Activated CD4-positive, alpha-beta T cell treated with anti-CD3 and anti-CD28 coated beads, Interleukin-2, amount 50 U/mL, for 24 hours (primary cell): ENCODE measurements around the gene RBFOX2.

ENCODE experiments used
- DNase-seq, 2 donors: peaks; one replicate each; pipeline ENCODE4 v3.0.0-alpha.2; 2020; ENCODE audit warnings: low read depth in 1 of 2, low spot score in 1 of 2

Gene RBFOX2

GRCh38 chr22:35978201-35978600 is 50.4 kb downstream of the RBFOX2 start:
- DNase-seq: no peak

- DNase-seq: no peak
Observed at GRCh38 chr22:35977136-35977535, 51.5 kb downstream of the RBFOX2 start.

DNA sequence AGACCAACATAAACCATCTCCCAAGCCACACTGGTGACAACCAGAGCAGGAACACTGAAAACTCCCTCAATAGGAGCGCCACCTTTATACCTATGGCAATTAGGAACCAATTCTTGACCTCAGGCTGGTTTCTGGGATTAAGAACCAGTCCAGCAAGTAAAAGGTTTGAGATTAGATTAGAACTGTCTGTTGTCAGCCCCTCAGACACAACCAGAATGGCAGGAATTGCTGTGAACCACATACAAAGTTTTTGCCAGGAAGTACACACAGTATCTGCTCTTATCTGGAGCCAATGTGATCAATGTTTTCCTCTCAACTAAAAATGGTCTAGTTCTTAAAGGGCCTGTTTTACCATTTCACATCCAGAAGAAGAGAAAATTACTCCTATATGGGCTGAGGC is 55.2 kb downstream of the RBFOX2 start:
- DNase-seq: no peak

DNA sequence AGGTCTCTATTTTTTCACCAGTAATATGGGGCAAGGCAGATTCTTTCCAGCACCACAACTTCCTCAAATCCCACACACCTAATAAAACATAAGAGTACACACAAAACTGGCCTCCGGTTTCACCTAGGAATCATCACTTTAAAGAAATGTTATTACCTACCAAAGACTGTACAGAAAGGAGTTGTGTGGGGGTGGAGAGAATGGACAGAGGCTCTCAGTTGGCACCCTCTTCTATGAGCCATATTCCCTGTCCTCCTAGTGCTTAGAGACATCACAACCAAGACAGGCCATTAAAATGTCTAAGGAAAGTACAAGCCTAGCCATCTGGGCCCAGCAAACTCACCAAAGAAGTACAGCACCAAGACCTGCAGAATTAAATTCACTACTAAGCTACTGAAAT is 56.1 kb downstream of the RBFOX2 start:
- no peak for DNase-seq

GRCh38 chr22:35971456-35972119 is 57.0 kb downstream of the RBFOX2 start:
- DNase-seq: no peak

- no peak for DNase-seq
Observed at GRCh38 chr22:35970616-35971455, 57.8 kb downstream of the RBFOX2 start.

DNA sequence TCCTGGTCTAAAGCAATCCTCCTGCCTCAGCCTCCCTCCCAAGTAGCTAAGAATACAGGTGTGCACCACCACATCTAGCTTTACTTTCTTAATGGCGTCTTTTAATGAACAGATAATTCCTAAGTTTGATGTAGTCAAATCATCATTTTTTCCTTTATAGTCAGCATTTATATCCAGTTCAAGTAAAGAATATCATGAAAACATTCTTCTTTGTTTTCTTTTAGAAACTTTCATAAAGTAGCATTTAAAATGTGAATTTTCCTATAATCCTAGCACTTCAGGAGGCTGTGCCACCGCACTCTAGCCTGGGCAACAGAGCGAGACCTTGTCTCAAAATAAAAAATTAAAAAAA is 61.6 kb downstream of the RBFOX2 start:
- no peak for DNase-seq

DNA sequence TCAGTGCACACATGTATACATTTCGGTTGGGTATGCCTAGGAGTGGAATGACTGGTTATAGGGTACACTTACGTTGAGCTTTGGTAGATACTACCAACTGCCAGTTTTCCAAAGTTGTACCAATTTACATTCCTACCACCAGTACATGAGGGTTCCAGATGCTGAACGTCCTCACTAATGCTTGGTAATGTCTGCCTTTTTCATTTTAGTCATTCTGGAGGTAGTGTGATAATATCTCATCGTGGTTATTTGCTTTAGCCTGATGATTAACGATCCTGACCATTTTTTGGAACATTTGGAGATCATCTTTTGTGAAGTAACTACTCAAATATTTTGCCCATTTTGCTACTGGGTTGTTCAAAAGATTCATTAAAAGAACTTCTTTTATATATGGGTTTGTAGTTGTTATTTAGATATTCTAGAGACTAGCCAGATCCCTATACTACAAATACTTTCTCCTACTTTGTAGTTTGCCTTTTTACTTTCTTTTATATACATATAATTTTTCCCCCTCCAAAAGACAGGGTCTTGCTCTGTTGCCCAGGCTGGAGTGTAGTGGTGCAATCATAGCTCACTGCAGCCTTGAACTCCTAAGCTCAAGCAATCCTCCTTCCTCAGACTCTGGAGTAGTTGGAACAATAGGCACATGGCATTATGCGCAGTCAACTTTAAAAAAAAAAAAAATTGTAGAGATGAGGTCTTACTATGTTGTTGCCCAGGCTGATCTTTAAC is 62.1 kb downstream of the RBFOX2 start:
- DNase-seq: no peak

GRCh38 chr22:35963237-35963810 is 65.3 kb downstream of the RBFOX2 start:
- no peak for DNase-seq

- DNase-seq: no peak
Observed at GRCh38 chr22:35961480-35962295, 66.9 kb downstream of the RBFOX2 start.

DNA sequence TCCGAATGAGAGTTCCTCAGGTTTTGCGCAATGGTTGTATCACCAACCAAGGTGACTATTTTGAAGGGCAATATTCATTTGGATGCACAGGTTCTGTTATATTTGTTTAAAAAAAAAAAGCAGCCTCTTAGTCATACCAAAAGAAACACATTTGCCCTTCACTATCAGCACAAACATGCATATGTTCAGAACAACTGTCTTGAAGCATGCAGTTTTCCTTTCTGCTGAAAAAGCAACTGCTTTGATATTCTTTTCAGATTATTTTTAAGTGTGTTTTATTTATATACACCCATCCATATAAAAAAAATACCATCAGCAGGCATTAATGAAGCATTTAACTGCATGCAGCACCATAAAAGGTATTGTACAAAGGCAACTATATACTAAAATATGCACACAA is 67.8 kb downstream of the RBFOX2 start:
- DNase-seq: no peak

DNA sequence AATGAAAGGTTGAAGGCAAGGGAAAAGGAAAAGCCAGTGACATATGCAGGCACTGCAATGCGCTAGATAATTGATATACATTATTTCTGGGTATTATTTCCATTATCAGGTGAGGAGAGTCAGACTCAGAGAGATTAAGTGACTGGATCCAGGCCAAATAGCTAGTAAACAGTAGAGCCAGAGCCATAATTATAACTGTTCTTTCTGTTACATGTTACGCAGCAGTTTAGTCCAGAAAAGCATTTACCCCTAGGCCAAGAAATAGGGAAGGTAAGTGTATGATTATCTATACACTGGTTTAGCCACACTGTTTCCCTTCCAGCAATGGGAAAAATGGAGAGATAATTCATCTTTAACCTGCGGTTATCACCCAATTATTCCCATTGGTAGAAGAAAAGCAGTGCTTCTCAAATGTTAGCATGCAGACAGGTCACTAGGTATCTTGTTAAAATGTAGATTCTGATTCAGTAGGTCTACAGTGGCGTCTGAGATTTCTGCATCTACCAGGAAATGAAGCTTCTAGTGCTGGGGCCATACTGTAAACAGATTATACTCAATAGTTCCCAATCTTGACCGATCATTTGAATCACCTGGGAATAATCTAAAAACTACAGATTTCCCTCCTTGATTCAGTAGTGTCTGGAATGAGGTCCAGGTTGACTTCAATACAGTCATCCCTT is 69.4 kb downstream of the RBFOX2 start:
- no peak for DNase-seq

DNA sequence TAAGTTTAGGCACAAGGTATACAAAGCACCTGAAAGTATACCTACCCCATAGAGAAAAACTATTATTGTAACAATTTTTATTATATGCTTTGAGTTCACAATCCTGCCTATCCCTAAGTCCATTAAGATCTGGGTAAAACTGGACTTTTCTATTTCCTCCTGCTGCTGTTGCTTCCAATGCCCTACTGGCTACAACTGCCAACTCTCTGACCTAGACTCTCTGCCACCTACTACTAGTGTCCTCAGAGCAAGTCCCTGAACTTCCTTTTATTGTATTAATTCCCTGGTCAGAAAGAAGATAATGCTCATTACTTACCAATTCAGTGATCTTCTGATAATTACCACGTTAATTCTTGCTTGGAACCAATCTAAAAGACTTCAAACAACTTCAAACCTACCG is 70.3 kb downstream of the RBFOX2 start:
- DNase-seq: no peak

GRCh38 chr22:35957589-35957988 is 71.0 kb downstream of the RBFOX2 start:
- DNase-seq: no peak

DNA sequence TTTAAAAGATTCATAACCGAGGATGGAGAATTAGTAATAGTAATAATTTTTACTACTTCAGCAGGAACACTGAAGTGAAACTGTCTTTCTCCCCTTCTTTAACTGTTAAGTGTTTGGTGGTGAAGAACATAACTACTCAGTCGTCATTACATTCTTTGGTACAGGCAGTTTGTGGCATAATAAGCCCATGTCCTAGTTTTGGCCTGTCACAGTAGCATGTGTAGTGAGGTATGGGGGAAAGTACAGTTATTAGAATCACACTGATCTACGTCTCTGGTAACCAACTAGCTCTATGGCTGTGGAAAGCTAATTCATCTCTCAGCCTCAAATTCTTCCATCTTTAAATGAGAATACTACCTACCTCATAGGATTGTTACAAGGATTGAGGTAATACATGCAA is 71.8 kb downstream of the RBFOX2 start:
- DNase-seq: no peak

DNA sequence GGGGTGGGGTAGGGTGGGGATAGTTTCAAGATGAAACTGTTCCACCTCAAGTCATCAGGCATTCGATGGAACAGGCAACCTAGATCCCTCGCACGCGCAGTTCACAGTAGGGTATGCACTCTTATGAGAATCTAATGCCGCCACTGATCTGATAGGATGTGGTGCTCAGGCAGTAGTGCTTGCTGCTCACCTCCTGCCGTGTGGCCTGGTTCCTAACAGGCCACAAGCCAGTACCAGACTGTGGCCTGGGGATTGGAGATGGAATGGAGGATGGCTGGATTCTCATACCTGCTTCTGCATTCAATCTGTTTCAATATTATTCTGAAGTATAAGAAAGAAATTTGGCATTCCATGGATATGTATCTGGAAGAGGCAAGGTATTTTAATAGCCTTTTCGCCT is 73.1 kb downstream of the RBFOX2 start:
- DNase-seq: no peak

GRCh38 chr22:35952576-35952975 is 76.0 kb downstream of the RBFOX2 start:
- DNase-seq: no peak

DNA sequence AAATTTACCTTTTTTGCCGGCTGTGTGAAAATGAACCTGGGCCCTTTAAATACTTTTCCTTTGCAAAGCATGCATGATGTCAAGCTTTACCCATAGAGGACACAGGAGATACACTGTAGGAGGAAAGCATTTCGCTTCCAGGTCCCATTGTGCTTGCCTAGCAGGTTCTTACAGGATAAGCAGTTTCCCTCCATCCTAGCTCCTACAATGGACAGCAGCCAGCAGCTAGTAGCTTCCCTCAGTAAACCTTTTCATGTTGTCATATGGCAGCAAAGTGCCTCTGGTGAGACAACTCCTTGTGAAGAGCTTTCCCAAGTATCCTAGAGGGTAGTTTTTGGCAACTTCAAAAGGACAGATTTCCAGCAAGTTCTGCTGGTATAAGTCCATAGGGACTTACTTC is 78.4 kb downstream of the RBFOX2 start:
- DNase-seq: no peak

- DNase-seq: no peak
Observed at GRCh38 chr22:35949243-35949642, 79.4 kb downstream of the RBFOX2 start.

GRCh38 chr22:35947794-35948425 is 80.7 kb downstream of the RBFOX2 start:
- DNase-seq: no peak
